HFF-Myc (cell line): ENCODE results near the gene ACAD11.

Source experiments
- DNase-seq: peaks from one replicate; pipeline ENCODE4 v3.0.0-alpha.2; 2011; ENCODE audit warnings: low read depth; ENCODE audit errors: extremely low read depth
- H3K4me3 ChIP-seq: replicated peaks from 2 replicates; pipeline ENCODE4 v1.5.1; 2011; ENCODE audit warnings: low read depth, mild to moderate bottlenecking, control low read depth, low read length
- CTCF ChIP-seq: IDR thresholded peaks from 2 replicates; pipeline ENCODE4 v1.5.1; 2012; ENCODE audit warnings: mild to moderate bottlenecking, low read depth, low read length, control low read depth; ENCODE audit errors: missing control alignments

The ACAD11 gene

DNA sequence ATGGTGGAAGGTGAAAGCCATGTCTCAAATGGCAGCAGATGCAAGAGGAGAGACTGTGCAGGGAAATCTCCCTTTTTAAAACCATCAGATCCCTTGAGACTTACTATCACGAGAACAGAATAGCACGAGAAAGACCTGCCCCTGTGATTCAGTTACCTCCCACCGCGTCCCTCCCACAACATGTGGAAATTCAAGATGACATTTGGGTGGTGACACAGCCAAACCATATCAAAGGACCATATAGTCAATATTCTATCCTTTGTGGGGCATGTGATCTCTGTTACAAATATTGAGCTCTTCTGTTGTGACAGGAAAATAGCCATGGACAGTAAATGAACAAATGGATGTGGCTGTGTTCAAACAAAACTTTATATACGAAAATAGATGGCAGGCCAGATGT is 139.7 kb downstream of the ACAD11 start:
- H3K4me3 ChIP-seq, result no peak overlapping the region
- no peak for DNase-seq
- TF ChIP-seq CTCF, result no peak

GRCh38 chr3:132517311-132517710 is 142.3 kb downstream of the ACAD11 start:
- TF ChIP-seq CTCF, result no peak
- H3K4me3 ChIP-seq, result no peak overlapping the region
- no peak for DNase-seq

DNA sequence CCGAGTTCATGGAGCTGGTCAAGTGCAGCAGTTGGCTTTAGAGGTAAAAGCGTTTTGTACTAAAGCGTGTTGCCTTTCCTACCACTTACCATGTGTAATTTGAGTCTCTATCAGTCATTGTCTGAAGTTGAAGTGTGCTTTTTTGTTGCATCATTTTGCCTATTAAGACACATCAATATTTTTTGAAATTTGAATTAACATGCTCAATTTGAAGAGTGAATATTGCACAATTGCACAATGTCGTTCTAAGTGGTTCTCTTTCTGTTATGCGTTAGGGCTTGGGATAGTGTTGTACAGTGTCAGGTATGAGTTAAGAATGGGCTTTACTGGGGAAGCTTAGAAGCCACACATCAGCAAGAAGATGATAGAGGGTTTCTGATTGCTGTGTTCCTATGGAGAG is 146.6 kb downstream of the ACAD11 start:
- TF ChIP-seq CTCF, result no peak
- no peak for DNase-seq

DNA sequence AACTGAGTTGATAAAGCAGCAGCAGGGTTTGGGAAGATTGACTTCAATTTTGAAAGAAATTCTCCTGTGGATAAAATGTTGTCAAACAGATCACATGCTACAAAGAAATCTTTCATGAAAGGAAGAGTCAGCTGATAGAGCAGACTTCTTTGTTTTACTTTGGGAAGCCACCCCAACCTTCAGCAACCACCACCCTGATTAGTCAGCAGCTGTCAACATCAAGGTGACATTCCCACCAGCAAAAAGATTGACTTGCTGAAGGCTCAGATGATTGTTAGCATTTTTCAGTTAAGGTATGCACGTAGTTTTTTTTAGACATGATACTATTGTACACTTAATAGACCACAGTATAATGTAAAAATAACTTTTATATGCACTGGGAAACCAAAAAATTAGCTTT is 150.1 kb downstream of the ACAD11 start:
- H3K4me3 ChIP-seq, result no peak overlapping the region
- TF ChIP-seq CTCF, result no peak
- no peak for DNase-seq

More for the DNA sequence above, 146.6 kb downstream of the ACAD11 start:
- no peak overlapping the region for H3K4me3 ChIP-seq

DNA sequence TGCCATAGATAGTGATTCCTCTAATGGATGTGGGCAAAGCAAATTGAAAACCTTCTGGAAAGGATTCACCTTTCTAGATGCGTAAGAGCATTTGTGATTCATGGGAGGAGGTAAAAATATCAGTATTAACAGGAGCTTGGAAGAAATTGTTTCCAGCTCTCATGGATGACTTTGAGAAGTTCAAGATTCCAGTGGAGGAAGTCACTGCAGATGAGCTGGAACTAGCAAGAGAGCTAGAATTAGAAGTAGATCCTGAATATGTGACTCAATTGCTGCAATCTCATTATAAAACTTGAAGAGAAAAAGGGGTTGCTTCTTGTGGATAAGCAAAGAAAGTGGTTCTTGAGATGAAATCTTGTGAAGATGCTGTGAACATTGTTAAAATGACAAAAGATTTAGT is 150.5 kb downstream of the ACAD11 start:
- no peak overlapping the region for H3K4me3 ChIP-seq
- TF ChIP-seq CTCF, result no peak
- DNase-seq, result no peak
